K562 (cell line): ENCODE results near the gene CCDC71L. TPM values are rescaled to one million over a fixed set of nuclear protein-coding genes. Genes with fewer than 3 reads are reported as not detected.
A peak's percentile ranks its signal among the peaks of the same experiment; 100 is the strongest.

ENCODE experiments used
- CBFA2T3 ChIP-seq: fragments of 450-650 bp; IDR thresholded peaks from 2 replicates; pipeline ENCODE4 v1.6.1; 2017
- ELK3 ChIP-seq: fragments of 450-650 bp; formaldehyde crosslinking; IDR thresholded peaks from 2 replicates; pipeline ENCODE4 v1.4.0; 2020; ENCODE audit warnings: mild to moderate bottlenecking
- GATAD2B ChIP-seq: fragments of 450-650 bp; IDR thresholded peaks from 2 replicates; pipeline ENCODE4 v1.6.1; 2017; ENCODE audit warnings: mild to moderate bottlenecking, borderline replicate concordance
- KAT7 ChIP-seq: sonication (generic); formaldehyde crosslinking; IDR thresholded peaks from 2 replicates; pipeline ENCODE4 v1.8.0; 2022; ENCODE audit warnings: missing genetic modification reagents, mild to moderate bottlenecking, borderline replicate concordance
- KDM4B ChIP-seq, 2 experiments: fragments of 450-650 bp in 1 of 2; sonication (generic) in 1 of 2; IDR thresholded peaks; 2 replicates each; pipeline ENCODE4 v1.6.1; 2016 to 2017; ENCODE audit warnings: borderline replicate concordance in 2 of 2, antibody characterized with exemption in 1 of 2, low read depth in 1 of 2, mild to moderate bottlenecking in 1 of 2
- MEIS2 ChIP-seq: fragments of 450-650 bp; IDR thresholded peaks from 2 replicates; pipeline ENCODE4 v1.6.1; 2014; ENCODE audit warnings: mild to moderate bottlenecking; ENCODE audit not compliant: partially characterized antibody
- SFPQ ChIP-seq: fragments of 200-400 bp; formaldehyde crosslinking; IDR thresholded peaks from 2 replicates; pipeline ENCODE4 v1.6.1; 2017; ENCODE audit warnings: mild to moderate bottlenecking, low read depth, low read length, moderate library complexity
- ZBTB40 ChIP-seq, 2 experiments: fragments of 450-650 bp in 1 of 2; sonication (generic) in 1 of 2; formaldehyde crosslinking in 1 of 2; IDR thresholded peaks; 2 replicates each; pipeline versions ENCODE4 v1.7.1 to v1.9.0; 2016 to 2022; ENCODE audit warnings: inconsistent platforms in 1 of 2, mild to moderate bottlenecking in 1 of 2, missing genetic modification reagents in 1 of 2
- polyA plus RNA-seq, 8 experiments: library from polyadenylated mRNA; depleted of rRNA in 4 of 8; stranded (reverse) in 5 of 8; unstranded in 3 of 8; fragments of >200 nt; fragmentation: Nextera tagmentation in 2 of 8; fragmentation: Illumina TruSeq in 1 of 8; extraction: Ambion mirVana in 2 of 8; extraction: Trizol in 1 of 8; gene quantifications; 2 replicates each; pipeline versions ENCODE4 v1.2.1 to v1.2.3, GENCODE V29; 2011 to 2014; ENCODE audit warnings: inconsistent platforms in 1 of 8, missing spikeins in 1 of 8
- total RNA-seq, 7 experiments: library from RNA; depleted of rRNA in 6 of 7; stranded (reverse); fragments of >200 nt in 6 of 7; fragmentation: Illumina TruSeq in 2 of 7; extraction: Trizol in 2 of 7; gene quantifications; 2 replicates each; pipeline versions ENCODE4 v1.2.1 to v1.2.3, GENCODE V29; 2011 to 2021; ENCODE audit warnings: low replicate concordance in 1 of 7

The CCDC71L gene
- total and polyA plus RNA-seq, 9 of the 15 experiments (the other 6 are each of a cell fraction or from before 2014, with no cell fraction given) = 5.7 to 108 (median 25.4) TPM

GRCh38 chr7:106615808-106616707 is 44.9 kb downstream of the CCDC71L start (continued):
- TF ChIP-seq KAT7 = no peak
- TF ChIP-seq SFPQ = no peak
- peak; percentile 82 for TF ChIP-seq CBFA2T3
- peak; percentile 68; the same call in 1 of the 2 replicates for TF ChIP-seq GATAD2B
- peak; percentile 79 for TF ChIP-seq MEIS2
- TF ChIP-seq KDM4B (IDR thresholded peaks at IDR 0.05; ENCODE audit: borderline replicate concordance in 2 of 2, low read depth in 1 of 2) = no peak
- no peak for TF ChIP-seq ELK3 (CRISPR knock-in tag)
- TF ChIP-seq ZBTB40 (IDR thresholded peaks at IDR 0.05) = 0 out of 2 replicates have a peak, but pooled peaks have one; percentile 33
- TF ChIP-seq ZBTB40 (CRISPR knock-in tag; IDR thresholded peaks at IDR 0.05) = no peak
